ENCODE data around the gene KCND1. TPM values are rescaled to one million over a fixed set of nuclear protein-coding genes. Genes with fewer than 3 reads are reported as not detected.

Gene KCND1
- total and polyA plus RNA-seq, 10 of the 15 experiments (the other 5 are each of a cell fraction or from before 2014, with no cell fraction given): 0.02 to 1.0 (median 0.39) TPM

- TF ChIP-seq RELA (IDR thresholded peaks at IDR 0.05; ENCODE audit: borderline replicate concordance, partially characterized antibody): no peak
- peak; percentile 49 for TF ChIP-seq CBFB (IDR thresholded peaks at IDR 0.05; ENCODE audit: low read depth)
- peak; percentile 88 for TF ChIP-seq GABPA (IDR thresholded peaks at IDR 0.05; ENCODE audit: low read depth)
- no peak for TF ChIP-seq SMARCA5 (IDR thresholded peaks at IDR 0.05)
- peak; percentile 11; the same call in 1 of the 2 replicates for TF ChIP-seq MAX (IDR thresholded peaks at IDR 0.05; ENCODE audit: low read depth, low read length)
- peak; percentile 68 for TF ChIP-seq BCL3 (IDR thresholded peaks at IDR 0.05; ENCODE audit: borderline replicate concordance, insufficient read depth, low read depth, low read length, poor library complexity, severe bottlenecking)
- TF ChIP-seq TCF3 (IDR thresholded peaks at IDR 0.05; ENCODE audit: borderline replicate concordance, insufficient read depth, low read depth, low read length): no peak
- TF ChIP-seq MEF2A (IDR thresholded peaks at IDR 0.05; ENCODE audit: insufficient read depth, low read depth, low read length): no peak
- 0 out of 4 replicates have a peak, but pooled peaks of 1 of the 2 experiments have one; percentile 25 for TF ChIP-seq ETV6 (conservative IDR thresholded peaks at IDR 0.05 in 1 of 2, IDR thresholded peaks at IDR 0.05 in 1 of 2; ENCODE audit: borderline replicate concordance in 1 of 2, low read depth in 1 of 2)
- TF ChIP-seq NRF1 (conservative IDR thresholded peaks at IDR 0.05; ENCODE audit: low read depth, low read length): no peak
- no peak for TF ChIP-seq WRNIP1 (IDR thresholded peaks at IDR 0.05; ENCODE audit: borderline replicate concordance, low read depth, low read length)
- no peak for TF ChIP-seq RAD21 (IDR thresholded peaks at IDR 0.05; ENCODE audit: insufficient read depth, low read depth, low read length)
- no peak for TF ChIP-seq TCF12 (IDR thresholded peaks at IDR 0.05; ENCODE audit: low read depth, low read length)
- peak; percentile 87 for TF ChIP-seq BACH1 (IDR thresholded peaks at IDR 0.05; ENCODE audit: borderline replicate concordance)
- TF ChIP-seq BMI1 (IDR thresholded peaks at IDR 0.05; ENCODE audit: borderline replicate concordance): peak; percentile 85
- TF ChIP-seq ZNF24 (IDR thresholded peaks at IDR 0.05): no peak
- no peak for TF ChIP-seq BCL11A (IDR thresholded peaks at IDR 0.05; ENCODE audit: low read depth, low read length)
- TF ChIP-seq ZZZ3 (IDR thresholded peaks at IDR 0.05; ENCODE audit: control insufficient read depth, insufficient read length, low read depth): no peak
- peak; percentile 63 for TF ChIP-seq NR2C1 (IDR thresholded peaks at IDR 0.05)
- peak; percentile 13; the same call in 1 of the 2 replicates for TF ChIP-seq ZBED1 (IDR thresholded peaks at IDR 0.05; ENCODE audit: borderline replicate concordance)
- peak; percentile 71; the same call in 1 of the 2 replicates for TF ChIP-seq MLLT1 (IDR thresholded peaks at IDR 0.05)
- peak; percentile 16 for TF ChIP-seq E2F8 (IDR thresholded peaks at IDR 0.05; ENCODE audit: low read depth, partially characterized antibody)
- peak; percentile 87 for TF ChIP-seq CREM (IDR thresholded peaks at IDR 0.05; ENCODE audit: low read depth)
Measured at GRCh38 chrX:48911412-48912182, 60.0 kb downstream of the KCND1 start, which contains the start of gene SLC35A2 (continued).

All from GM12878 (cell line).